ENCODE results near the gene ZNF274.

Gene ZNF274

GRCh38 chr19:58212336-58213074 is 29.6 kb downstream of the ZNF274 start:
- no peaks in the 10 kb centered on the region for H3K4me1 ChIP-seq (ENCODE audit: control insufficient read depth, insufficient read depth, low read length)
- no peak overlapping the region for H3K27ac ChIP-seq (ENCODE audit: insufficient read depth, low read depth, low read length, poor library complexity, severe bottlenecking)
- H3K36me3 ChIP-seq (ENCODE audit: control insufficient read depth, insufficient read depth, low read length), result peaks cover 66% of the 10 kb centered on the region
- peaks cover 6% of the 10 kb centered on the region for H3K9me3 ChIP-seq (ENCODE audit: control insufficient read depth, low read length)
- no peak overlapping the region for H3K4me3 ChIP-seq (ENCODE audit: insufficient read depth, low read depth, low read length)
- no peaks in the 10 kb centered on the region for H3K27me3 ChIP-seq (ENCODE audit: control insufficient read depth, insufficient read depth, low read length, poor library complexity, severe bottlenecking)
- 96 to 97% methylated on average over 17 of the region's 17 CpGs for WGBS, 2 experiments

- H3K27ac ChIP-seq (ENCODE audit: insufficient read depth, low read depth, low read length, poor library complexity, severe bottlenecking), result no peak overlapping the region
- peaks cover 61% of the 10 kb centered on the region for H3K36me3 ChIP-seq (ENCODE audit: control insufficient read depth, insufficient read depth, low read length)
- H3K4me3 ChIP-seq (ENCODE audit: insufficient read depth, low read depth, low read length), result no peak overlapping the region
- WGBS, 2 experiments, result 93 to 100% methylated on average over 1 of the region's 1 CpG
- H3K9me3 ChIP-seq (ENCODE audit: control insufficient read depth, low read length), result peaks cover 6% of the 10 kb centered on the region
- H3K27me3 ChIP-seq (ENCODE audit: control insufficient read depth, insufficient read depth, low read length, poor library complexity, severe bottlenecking), result no peaks in the 10 kb centered on the region
- H3K4me1 ChIP-seq (ENCODE audit: control insufficient read depth, insufficient read depth, low read length), result no peaks in the 10 kb centered on the region
Measured at GRCh38 chr19:58213075-58213369, 30.2 kb downstream of the ZNF274 start.

GRCh38 chr19:58217069-58217481 is 34.2 kb downstream of the ZNF274 start:
- Histone ChIP-seq H3K4me3 (ENCODE audit: insufficient read depth, low read depth, low read length) (no peak overlapping the region), H3K27ac (ENCODE audit: insufficient read depth, low read depth, low read length, poor library complexity, severe bottlenecking) (no peak overlapping the region), H3K36me3 (ENCODE audit: control insufficient read depth, insufficient read depth, low read length) (peaks cover 20% of the 10 kb centered on the region), H3K4me1 (ENCODE audit: control insufficient read depth, insufficient read depth, low read length) (no peaks in the 10 kb centered on the region), H3K9me3 (ENCODE audit: control insufficient read depth, low read length) (peaks cover 4% of the 10 kb centered on the region), H3K27me3 (ENCODE audit: control insufficient read depth, insufficient read depth, low read length, poor library complexity, severe bottlenecking) (no peaks in the 10 kb centered on the region)
- 95% methylated on average over 34 of the region's 34 CpGs for WGBS, 2 experiments

- Histone ChIP-seq H3K27me3 (ENCODE audit: control insufficient read depth, insufficient read depth, low read length, poor library complexity, severe bottlenecking) (no peaks in the 10 kb centered on the region), H3K4me3 (ENCODE audit: insufficient read depth, low read depth, low read length) (no peak overlapping the region), H3K36me3 (ENCODE audit: control insufficient read depth, insufficient read depth, low read length) (peaks cover 13% of the 10 kb centered on the region), H3K27ac (ENCODE audit: insufficient read depth, low read depth, low read length, poor library complexity, severe bottlenecking) (no peak overlapping the region), H3K4me1 (ENCODE audit: control insufficient read depth, insufficient read depth, low read length) (no peaks in the 10 kb centered on the region), H3K9me3 (ENCODE audit: control insufficient read depth, low read length) (no peaks in the 10 kb centered on the region)
- 93 to 94% methylated on average over 25 of the region's 25 CpGs for WGBS, 2 experiments
Measured at GRCh38 chr19:58217607-58218391, 34.9 kb downstream of the ZNF274 start.

GRCh38 chr19:58218899-58219298 is 36.0 kb downstream of the ZNF274 start:
- 64 to 65% methylated on average over 9 of the region's 9 CpGs for WGBS, 2 experiments
- H3K36me3 ChIP-seq (ENCODE audit: control insufficient read depth, insufficient read depth, low read length), result peaks cover 2% of the 10 kb centered on the region
- H3K4me3 ChIP-seq (ENCODE audit: insufficient read depth, low read depth, low read length), result no peak overlapping the region
- H3K9me3 ChIP-seq (ENCODE audit: control insufficient read depth, low read length), result no peaks in the 10 kb centered on the region
- H3K27ac ChIP-seq (ENCODE audit: insufficient read depth, low read depth, low read length, poor library complexity, severe bottlenecking), result no peak overlapping the region
- no peaks in the 10 kb centered on the region for H3K4me1 ChIP-seq (ENCODE audit: control insufficient read depth, insufficient read depth, low read length)
- H3K27me3 ChIP-seq (ENCODE audit: control insufficient read depth, insufficient read depth, low read length, poor library complexity, severe bottlenecking), result no peaks in the 10 kb centered on the region

GRCh38 chr19:58227964-58228584 is 45.2 kb downstream of the ZNF274 start:
- Histone ChIP-seq H3K27ac (ENCODE audit: insufficient read depth, low read depth, low read length, poor library complexity, severe bottlenecking) (peak overlapping the region; percentile 69), H3K9me3 (ENCODE audit: control insufficient read depth, low read length) (no peaks in the 10 kb centered on the region), H3K36me3 (ENCODE audit: control insufficient read depth, insufficient read depth, low read length) (peaks cover 28% of the 10 kb centered on the region), H3K27me3 (ENCODE audit: control insufficient read depth, insufficient read depth, low read length, poor library complexity, severe bottlenecking) (no peaks in the 10 kb centered on the region), H3K4me1 (ENCODE audit: control insufficient read depth, insufficient read depth, low read length) (peaks cover 10% of the 10 kb centered on the region), H3K4me3 (ENCODE audit: insufficient read depth, low read depth, low read length) (peak overlapping the region; percentile 93)
- WGBS, 2 experiments, result 13 to 14% methylated on average over 23 of the region's 23 CpGs

- H3K27ac ChIP-seq (ENCODE audit: insufficient read depth, low read depth, low read length, poor library complexity, severe bottlenecking), result peak within 1 kb of the TSS; percentile 69
- peak within 1 kb of the TSS; percentile 93 for H3K4me3 ChIP-seq (ENCODE audit: insufficient read depth, low read depth, low read length)
- WGBS, 2 experiments, result 0% methylated on average over 62 of the region's 62 CpGs
- no peaks in the 10 kb centered on the region for H3K9me3 ChIP-seq (ENCODE audit: control insufficient read depth, low read length)
- H3K36me3 ChIP-seq (ENCODE audit: control insufficient read depth, insufficient read depth, low read length), result peaks cover 33% of the 10 kb centered on the region
- no peaks in the 10 kb centered on the region for H3K27me3 ChIP-seq (ENCODE audit: control insufficient read depth, insufficient read depth, low read length, poor library complexity, severe bottlenecking)
- H3K4me1 ChIP-seq (ENCODE audit: control insufficient read depth, insufficient read depth, low read length), result peaks cover 10% of the 10 kb centered on the region
Measured at GRCh38 chr19:58228585-58229254, 45.9 kb downstream of the ZNF274 start, which contains the start of gene ZNF544. Gene ZNF544 (plus strand): TSS chr19:58228914. CDS start chr19:58244024, 15,110 bp downstream.

- Histone ChIP-seq H3K9me3 (ENCODE audit: control insufficient read depth, low read length) (no peaks in the 10 kb centered on the region), H3K27ac (ENCODE audit: insufficient read depth, low read depth, low read length, poor library complexity, severe bottlenecking) (peak overlapping the region; percentile 69), H3K27me3 (ENCODE audit: control insufficient read depth, insufficient read depth, low read length, poor library complexity, severe bottlenecking) (no peaks in the 10 kb centered on the region), H3K36me3 (ENCODE audit: control insufficient read depth, insufficient read depth, low read length) (peaks cover 39% of the 10 kb centered on the region), H3K4me1 (ENCODE audit: control insufficient read depth, insufficient read depth, low read length) (peaks cover 10% of the 10 kb centered on the region), H3K4me3 (ENCODE audit: insufficient read depth, low read depth, low read length) (peak overlapping the region; percentile 93)
- WGBS, 2 experiments, result 4 to 7% methylated on average over 13 of the region's 13 CpGs
Measured at GRCh38 chr19:58229255-58229639, 46.4 kb downstream of the ZNF274 start.

GRCh38 chr19:58237324-58237723 is 54.5 kb downstream of the ZNF274 start:
- Histone ChIP-seq H3K27ac (ENCODE audit: insufficient read depth, low read depth, low read length, poor library complexity, severe bottlenecking) (no peak overlapping the region), H3K4me3 (ENCODE audit: insufficient read depth, low read depth, low read length) (no peak overlapping the region), H3K4me1 (ENCODE audit: control insufficient read depth, insufficient read depth, low read length) (no peaks in the 10 kb centered on the region), H3K36me3 (ENCODE audit: control insufficient read depth, insufficient read depth, low read length) (peaks cover 72% of the 10 kb centered on the region), H3K27me3 (ENCODE audit: control insufficient read depth, insufficient read depth, low read length, poor library complexity, severe bottlenecking) (no peaks in the 10 kb centered on the region), H3K9me3 (ENCODE audit: control insufficient read depth, low read length) (no peaks in the 10 kb centered on the region)
- 89 to 91% methylated on average over 10 of the region's 10 CpGs for WGBS, 2 experiments

GRCh38 chr19:58243351-58243750 is 60.5 kb downstream of the ZNF274 start:
- H3K9me3 ChIP-seq (ENCODE audit: control insufficient read depth, low read length), result no peaks in the 10 kb centered on the region
- H3K4me1 ChIP-seq (ENCODE audit: control insufficient read depth, insufficient read depth, low read length), result no peaks in the 10 kb centered on the region
- H3K27me3 ChIP-seq (ENCODE audit: control insufficient read depth, insufficient read depth, low read length, poor library complexity, severe bottlenecking), result no peaks in the 10 kb centered on the region
- H3K27ac ChIP-seq (ENCODE audit: insufficient read depth, low read depth, low read length, poor library complexity, severe bottlenecking), result no peak overlapping the region
- H3K36me3 ChIP-seq (ENCODE audit: control insufficient read depth, insufficient read depth, low read length), result peaks cover 92% of the 10 kb centered on the region
- WGBS, 2 experiments, result 96 to 97% methylated on average over 6 of the region's 6 CpGs
- H3K4me3 ChIP-seq (ENCODE audit: insufficient read depth, low read depth, low read length), result no peak overlapping the region

All from ectodermal cell (in vitro differentiated cells).